GM12878 (cell line): ENCODE measurements around the gene SYDE2. TPM values are rescaled to one million over a fixed set of nuclear protein-coding genes. Genes with fewer than 3 reads are reported as not detected.

ENCODE experiments used
- ATAC-seq: fragments of 200-7000 bp; cut with Tn5 transposase; 3 replicates; pipeline ENCODE4 v1.9.1; 2020; ENCODE audit warnings: mild to moderate bottlenecking, moderate library complexity
- BruUV-seq: library from RNA; stranded (reverse); fragments of 400-500 nt; replicated peaks from 2 replicates; lab custom pipeline; 2021; lab: Mats Ljungman, UMichigan
- CTCF ChIA-PET: fragments of 300-600 bp; sonication (Branson Sonifier 250); formaldehyde crosslinking; extraction: SDS; loops from one replicate; lab custom pipeline; 2021; ENCODE audit warnings: inconsistent platforms; lab: Yijun Ruan, JAX
- POLR2A ChIA-PET: fragments of 350-600 bp; formaldehyde crosslinking; extraction: SDS; loops from one replicate; lab custom pipeline; 2021; ENCODE audit warnings: inconsistent platforms; lab: Charles Lee
- RAD21 ChIA-PET: fragments of 300-600 bp; sonication (Branson Sonifier 250); formaldehyde crosslinking; loops from one replicate; lab custom pipeline; 2023; ENCODE audit warnings: antibody characterized with exemption; ENCODE audit not compliant: unreplicated experiment; lab: Charles Lee
- SMC1A ChIA-PET: fragments of 300-600 bp; sonication (Branson Sonifier 250); formaldehyde crosslinking; loops from one replicate; lab custom pipeline; 2023; ENCODE audit not compliant: unreplicated experiment, uncharacterized antibody; lab: Charles Lee
- DNase-seq: peaks from one replicate; pipeline ENCODE4 v3.0.0-alpha.2; 2011; ENCODE audit warnings: low read depth, low spot score
- FAIRE-seq: peaks from 3 replicates; lab custom pipeline; 2011; peaks lifted over from hg19 to GRCh38; lab: Jason Lieb, UNC
- H2AFZ ChIP-seq: 2 replicates; pipeline ENCODE4 v1.6.0; 2011; ENCODE audit warnings: low read depth, low read length, control low read depth; ENCODE audit not compliant: control insufficient read depth
- H3K27ac ChIP-seq: 2 replicates; pipeline ENCODE4 v1.5.1; 2011; ENCODE audit warnings: control low read depth; ENCODE audit not compliant: control insufficient read depth, insufficient read depth
- H3K27me3 ChIP-seq, 2 experiments: replicated peaks in 1 of 2; 2 replicates each; pipeline versions ENCODE4 v1.6.0 to v1.6.1; 2011; ENCODE audit warnings: low read length in 1 of 2; ENCODE audit not compliant: control insufficient read depth in 2 of 2, insufficient read depth in 2 of 2
- H3K36me3 ChIP-seq, 2 experiments: 2 replicates each; pipeline ENCODE4 v1.5.1; 2011; ENCODE audit warnings: low read length in 1 of 2; ENCODE audit not compliant: control insufficient read depth in 2 of 2, insufficient read depth in 2 of 2
- H3K4me1 ChIP-seq: 2 replicates; pipeline ENCODE4 v1.6.1; 2011; ENCODE audit warnings: mild to moderate bottlenecking, low read length, moderate library complexity, mixed read lengths; ENCODE audit not compliant: control insufficient read depth, insufficient read depth
- H3K4me2 ChIP-seq: 2 replicates; pipeline ENCODE4 v1.6.0; 2011; ENCODE audit warnings: control low read depth; ENCODE audit not compliant: control insufficient read depth, insufficient read depth
- H3K4me3 ChIP-seq: fragments of 200-600 bp; sonication (generic); 2 replicates; pipeline ENCODE4 v1.5.1; 2016
- H3K79me2 ChIP-seq: 2 replicates; pipeline ENCODE4 v1.6.0; 2011; ENCODE audit warnings: low read length; ENCODE audit not compliant: control insufficient read depth, insufficient read depth
- H3K9ac ChIP-seq: 2 replicates; pipeline ENCODE4 v1.8.0; 2011; ENCODE audit warnings: low read length, control low read depth, mixed read lengths; ENCODE audit not compliant: control insufficient read depth, insufficient read depth
- H3K9me3 ChIP-seq: replicated peaks from 3 replicates; pipeline ENCODE4 v1.5.1; 2011; ENCODE audit warnings: mild to moderate bottlenecking, low read length; ENCODE audit not compliant: control insufficient read depth, insufficient read depth
- H4K20me1 ChIP-seq: 2 replicates; pipeline ENCODE4 v1.6.0; 2011; ENCODE audit not compliant: control insufficient read depth, insufficient read depth
- CEBPZ ChIP-seq: fragments of 150-350 bp; IDR thresholded peaks from 2 replicates; pipeline ENCODE4 v1.6.1; 2016; ENCODE audit warnings: low read depth, low read length
- ETV6 ChIP-seq, 2 experiments: fragments of 450-650 bp in 1 of 2; IDR thresholded peaks in 1 of 2; conservative IDR thresholded peaks in 1 of 2; 2 replicates each; pipeline ENCODE4 v1.6.1; 2014; ENCODE audit warnings: antibody characterized with exemption in 1 of 2, borderline replicate concordance in 1 of 2, low read depth in 1 of 2, mild to moderate bottlenecking in 1 of 2, moderate library complexity in 1 of 2
- HCFC1 ChIP-seq: fragments of 150-350 bp; IDR thresholded peaks from 2 replicates; pipeline ENCODE4 v1.6.1; 2014; ENCODE audit warnings: low read length
- IRF3 ChIP-seq: fragments of 450-650 bp; IDR thresholded peaks from 2 replicates; pipeline ENCODE4 v1.6.1; 2014; ENCODE audit warnings: mild to moderate bottlenecking
- NR2C2 ChIP-seq: IDR thresholded peaks from 2 replicates; pipeline ENCODE4 v1.6.1; 2011; ENCODE audit warnings: borderline replicate concordance, low read depth; ENCODE audit not compliant: control insufficient read depth, insufficient read length
- PKNOX1 ChIP-seq: fragments of 450-650 bp; IDR thresholded peaks from 2 replicates; pipeline ENCODE4 v1.6.1; 2016; ENCODE audit warnings: mild to moderate bottlenecking
- SMAD5 ChIP-seq: IDR thresholded peaks from 2 replicates; pipeline ENCODE4 v1.6.1; 2016; ENCODE audit warnings: antibody characterized with exemption, low read depth
- SPI1 ChIP-seq: IDR thresholded peaks from 2 replicates; pipeline ENCODE4 v1.6.1; 2011; ENCODE audit warnings: low read depth, mild to moderate bottlenecking, low read length, moderate library complexity, borderline replicate concordance; ENCODE audit not compliant: insufficient read depth
- SUPT20H ChIP-seq: IDR thresholded peaks from 2 replicates; pipeline ENCODE4 v1.6.1; 2011; ENCODE audit warnings: low read depth, mild to moderate bottlenecking, low read length, moderate library complexity, borderline replicate concordance; ENCODE audit not compliant: control insufficient read depth
- ZBED1 ChIP-seq: IDR thresholded peaks from 2 replicates; pipeline ENCODE4 v1.6.1; 2016; ENCODE audit warnings: borderline replicate concordance
- WGBS: methylation state at CpG from one replicate; pipeline ENCODE4 v1.1.6; 2016; ENCODE audit warnings: low lambda C conversion rate; ENCODE audit not compliant: insufficient replicate concordance, insufficient coverage; ENCODE audit errors: missing lambda C conversion rate; 5-methylcytosine and 5-hydroxymethylcytosine counted together
- in situ Hi-C: fragments of 300-500 bp; cut with MboI; formaldehyde crosslinking; loops from 9 replicates; pipeline ENCODE4 v1.14.3; 2018; ENCODE audit warnings: mixed read lengths
- intact Hi-C: fragments of 100-400 bp; cut with micrococcal nuclease; formaldehyde crosslinking; loops from one replicate; pipeline ENCODE4 v1.14.2; 2022; ENCODE audit not compliant: unreplicated experiment
- polyA plus RNA-seq, 11 experiments: library from polyadenylated mRNA; depleted of rRNA in 4 of 11; unstranded in 6 of 11; stranded (reverse) in 5 of 11; fragments of >200 nt; fragmentation: Nextera tagmentation in 4 of 11; fragmentation: Illumina TruSeq in 1 of 11; extraction: Ambion mirVana in 4 of 11; extraction: Trizol in 1 of 11; gene quantifications; 1 replicate in 1 of 11; 2 replicates in 10 of 11; pipeline versions ENCODE4 v1.2.1 to v1.2.3, GENCODE V29; 2011 to 2016; ENCODE audit warnings: inconsistent platforms in 2 of 11, missing spikeins in 2 of 11, low read depth in 1 of 11
- total RNA-seq, 4 experiments: library from RNA; depleted of rRNA in 3 of 4; stranded (reverse); fragments of >200 nt in 3 of 4; fragmentation: Illumina TruSeq in 1 of 4; extraction: Trizol in 1 of 4; gene quantifications; 2 replicates each; pipeline versions ENCODE4 v1.2.1 to v1.2.3, GENCODE V29; 2013 to 2021
- TF ChIP-seq, protein P1 (sequence below): IDR thresholded peaks from 2 replicates; pipeline ENCODE4 v1.6.1; 2012; ENCODE audit warnings: mild to moderate bottlenecking, low read depth, low read length
- TF ChIP-seq, protein P2 (sequence below): fragments of 450-650 bp; IDR thresholded peaks from 2 replicates; pipeline ENCODE4 v1.6.1; 2018; ENCODE audit warnings: borderline replicate concordance, mild to moderate bottlenecking; ENCODE audit not compliant: partially characterized antibody

The SYDE2 gene
- total and polyA plus RNA-seq, 10 of the 15 experiments (the other 5 are each of a cell fraction or from before 2014, with no cell fraction given) = 0.37 to 4.1 (median 1.8) TPM; not detected in 1

DNA sequence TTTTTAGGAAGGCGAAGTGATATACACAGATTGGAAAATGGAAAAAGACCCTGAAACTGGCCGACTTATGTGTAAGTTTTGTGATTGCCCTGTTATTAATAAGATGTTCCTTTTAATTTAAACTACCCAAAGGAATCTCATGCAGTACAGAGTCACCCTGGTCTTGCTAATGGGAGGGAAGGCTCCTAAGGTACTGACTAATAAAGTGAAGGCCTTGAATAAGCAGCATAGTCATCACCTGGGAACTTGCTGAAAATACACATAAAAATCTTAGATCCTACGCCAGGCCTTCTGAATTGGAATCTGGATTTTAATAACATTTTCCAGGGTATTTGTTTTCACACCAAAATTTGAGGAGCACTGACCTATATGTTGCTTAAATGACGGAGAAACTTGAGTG, 79.1 kb downstream of the SYDE2 start:
- Histone ChIP-seq H2AFZ (no peak overlapping the region), H4K20me1 (no peaks in the 10 kb centered on the region), H3K4me3 (no peak overlapping the region), H3K9ac (no peak overlapping the region), H3K36me3 (no peaks in the 10 kb centered on the region), H3K79me2 (no peaks in the 10 kb centered on the region), H3K9me3 (no peaks in the 10 kb centered on the region), H3K4me1 (no peaks in the 10 kb centered on the region), H3K27me3 (no peaks in the 10 kb centered on the region), H3K27ac (no peak overlapping the region), H3K4me2 (no peak overlapping the region)
- SMC1A ChIA-PET = no interaction called here
- WGBS = 24% methylated on average over 4 of the region's 4 CpGs
- POLR2A ChIA-PET = no interaction called here
- intact Hi-C loops (no loop called here), in situ Hi-C loops (no loop called here)
- ATAC-seq (no peak), FAIRE-seq (no peak), DNase-seq (no peak)
- BruUV-seq = no TSS peak
- CTCF ChIA-PET = no interaction called here
- RAD21 ChIA-PET = no interaction called here
- TF ChIP-seq CEBPZ = no peak
- TF ChIP-seq SMAD5 = no peak
- TF ChIP-seq NR2C2 = no peak
- TF ChIP-seq IRF3 = no peak
- no peak for TF ChIP-seq SUPT20H
- TF ChIP-seq, protein P1, sequence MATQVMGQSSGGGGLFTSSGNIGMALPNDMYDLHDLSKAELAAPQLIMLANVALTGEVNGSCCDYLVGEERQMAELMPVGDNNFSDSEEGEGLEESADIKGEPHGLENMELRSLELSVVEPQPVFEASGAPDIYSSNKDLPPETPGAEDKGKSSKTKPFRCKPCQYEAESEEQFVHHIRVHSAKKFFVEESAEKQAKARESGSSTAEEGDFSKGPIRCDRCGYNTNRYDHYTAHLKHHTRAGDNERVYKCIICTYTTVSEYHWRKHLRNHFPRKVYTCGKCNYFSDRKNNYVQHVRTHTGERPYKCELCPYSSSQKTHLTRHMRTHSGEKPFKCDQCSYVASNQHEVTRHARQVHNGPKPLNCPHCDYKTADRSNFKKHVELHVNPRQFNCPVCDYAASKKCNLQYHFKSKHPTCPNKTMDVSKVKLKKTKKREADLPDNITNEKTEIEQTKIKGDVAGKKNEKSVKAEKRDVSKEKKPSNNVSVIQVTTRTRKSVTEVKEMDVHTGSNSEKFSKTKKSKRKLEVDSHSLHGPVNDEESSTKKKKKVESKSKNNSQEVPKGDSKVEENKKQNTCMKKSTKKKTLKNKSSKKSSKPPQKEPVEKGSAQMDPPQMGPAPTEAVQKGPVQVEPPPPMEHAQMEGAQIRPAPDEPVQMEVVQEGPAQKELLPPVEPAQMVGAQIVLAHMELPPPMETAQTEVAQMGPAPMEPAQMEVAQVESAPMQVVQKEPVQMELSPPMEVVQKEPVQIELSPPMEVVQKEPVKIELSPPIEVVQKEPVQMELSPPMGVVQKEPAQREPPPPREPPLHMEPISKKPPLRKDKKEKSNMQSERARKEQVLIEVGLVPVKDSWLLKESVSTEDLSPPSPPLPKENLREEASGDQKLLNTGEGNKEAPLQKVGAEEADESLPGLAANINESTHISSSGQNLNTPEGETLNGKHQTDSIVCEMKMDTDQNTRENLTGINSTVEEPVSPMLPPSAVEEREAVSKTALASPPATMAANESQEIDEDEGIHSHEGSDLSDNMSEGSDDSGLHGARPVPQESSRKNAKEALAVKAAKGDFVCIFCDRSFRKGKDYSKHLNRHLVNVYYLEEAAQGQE = no peak
- no peak for TF ChIP-seq SPI1
- TF ChIP-seq, protein P2, sequence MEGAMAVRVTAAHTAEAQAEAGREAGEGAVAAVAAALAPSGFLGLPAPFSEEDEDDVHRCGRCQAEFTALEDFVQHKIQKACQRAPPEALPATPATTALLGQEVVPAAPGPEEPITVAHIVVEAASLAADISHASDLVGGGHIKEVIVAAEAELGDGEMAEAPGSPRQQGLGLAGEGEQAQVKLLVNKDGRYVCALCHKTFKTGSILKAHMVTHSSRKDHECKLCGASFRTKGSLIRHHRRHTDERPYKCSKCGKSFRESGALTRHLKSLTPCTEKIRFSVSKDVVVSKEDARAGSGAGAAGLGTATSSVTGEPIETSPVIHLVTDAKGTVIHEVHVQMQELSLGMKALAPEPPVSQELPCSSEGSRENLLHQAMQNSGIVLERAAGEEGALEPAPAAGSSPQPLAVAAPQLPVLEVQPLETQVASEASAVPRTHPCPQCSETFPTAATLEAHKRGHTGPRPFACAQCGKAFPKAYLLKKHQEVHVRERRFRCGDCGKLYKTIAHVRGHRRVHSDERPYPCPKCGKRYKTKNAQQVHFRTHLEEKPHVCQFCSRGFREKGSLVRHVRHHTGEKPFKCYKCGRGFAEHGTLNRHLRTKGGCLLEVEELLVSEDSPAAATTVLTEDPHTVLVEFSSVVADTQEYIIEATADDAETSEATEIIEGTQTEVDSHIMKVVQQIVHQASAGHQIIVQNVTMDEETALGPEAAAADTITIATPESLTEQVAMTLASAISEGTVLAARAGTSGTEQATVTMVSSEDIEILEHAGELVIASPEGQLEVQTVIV = no peak
- no peak for TF ChIP-seq HCFC1
- TF ChIP-seq ETV6 (conservative IDR thresholded peaks at IDR 0.05 in 1 of 2, IDR thresholded peaks at IDR 0.05 in 1 of 2; ENCODE audit: borderline replicate concordance in 1 of 2, low read depth in 1 of 2) = no peak
- TF ChIP-seq ZBED1 = no peak
- no peak for TF ChIP-seq PKNOX1
